Kidney (tissue), 14 donors: Measurements from ENCODE around the gene HK2. TPM values are rescaled to one million over a fixed set of nuclear protein-coding genes. Genes with fewer than 3 reads are reported as not detected.

Experiments
- DNase-seq, 5 donors: peaks; one replicate each; pipeline ENCODE4 v3.0.0-alpha.2; 2013 to 2020
- FAIRE-seq: peaks from 2 replicates; lab custom pipeline; 2012; peaks lifted over from hg19 to GRCh38; lab: Jason Lieb, UNC
- H3K27ac ChIP-seq, 2 donors: one replicate each; pipeline ENCODE4 v1.7.0; 2013; ENCODE audit warnings: low read depth in 2 of 2, low read length in 2 of 2, inconsistent platforms in 1 of 2
- H3K27me3 ChIP-seq: one replicate; pipeline ENCODE4 v1.7.1; 2013; ENCODE audit warnings: low read length, inconsistent platforms; ENCODE audit not compliant: control insufficient read depth, insufficient read depth
- H3K36me3 ChIP-seq, 3 donors: one replicate each; pipeline versions ENCODE4 v1.7.0 to v1.7.1; 2013; ENCODE audit warnings: low read length in 3 of 3, control low read depth in 1 of 3, inconsistent platforms in 1 of 3; ENCODE audit not compliant: insufficient read depth in 3 of 3, control insufficient read depth in 2 of 3
- H3K4me1 ChIP-seq, 3 donors: one replicate each; pipeline versions ENCODE4 v1.7.0 to v1.7.1; 2013; ENCODE audit warnings: low read length in 3 of 3, inconsistent platforms in 1 of 3, low read depth in 1 of 3; ENCODE audit not compliant: control insufficient read depth in 2 of 3, insufficient read depth in 2 of 3
- H3K4me3 ChIP-seq, 3 donors: one replicate each; pipeline versions ENCODE4 v1.7.0 to v1.8.1; 2013; ENCODE audit warnings: low read length in 3 of 3, control low read depth in 1 of 3, inconsistent platforms in 1 of 3
- H3K9ac ChIP-seq, 3 donors: one replicate each; pipeline versions ENCODE4 v1.7.0 to v1.7.1; 2013; ENCODE audit warnings: low read length in 3 of 3, control low read depth in 1 of 3, inconsistent platforms in 1 of 3
- H3K9me3 ChIP-seq, 3 donors: one replicate each; pipeline versions ENCODE4 v1.7.0 to v1.7.1; 2013; ENCODE audit warnings: low read length in 3 of 3, control low read depth in 1 of 3, inconsistent platforms in 1 of 3; ENCODE audit not compliant: control insufficient read depth in 2 of 3, insufficient read depth in 1 of 3
- CTCF ChIP-seq: IDR thresholded peaks from 3 replicates; pipeline ENCODE4 v1.5.1; 2012; ENCODE audit warnings: mild to moderate bottlenecking, moderate library complexity, borderline replicate concordance; ENCODE audit not compliant: insufficient read depth; ENCODE audit errors: extremely low read depth
- intact Hi-C: fragments of 100-400 bp; cut with DNase I; formaldehyde crosslinking; loops from one replicate; pipeline ENCODE4 v1.11.1; 2022
- polyA plus RNA-seq: library from polyadenylated mRNA; stranded (reverse); fragments of 350-450 nt; fragmentation: Illumina TruSeq; extraction: RNeasy Lipid Tissue Mini Kit (QIAGEN cat#74804); gene quantifications from one replicate; pipeline ENCODE4 v1.2.3, GENCODE V29; 2014; ENCODE audit warnings: low read depth, low replicate concordance; ENCODE audit not compliant: insufficient read depth
- total RNA-seq: library from RNA; stranded (reverse); fragmentation: NEBNext Ultra II Directional; extraction: Animal tissue kit (Norgen Biotek cat#: 25700); gene quantifications from one replicate; pipeline ENCODE4 v1.2.1, GENCODE V29; 2021
- donor health status: control.
- donor health status: control.
- donor health status: control.
- donor health status: control.
- donor health status: control.
- donor health status: DM: yes; HTN: yes; CAD: no.
- donor health status: Normal renal cell carcinoma (clear cell type).

The HK2 gene
- total and polyA plus RNA-seq, 2 donors from 2014 or later = 0.47 to 8.6 TPM

- no peaks in the 10 kb centered on the region for H3K27me3 ChIP-seq
- intact Hi-C loops = no loop called here
- peak overlapping the region; percentile 10 to 45 (median 37) for H3K4me3 ChIP-seq
- FAIRE-seq = no peak
- H3K9me3 ChIP-seq = no peaks in the 10 kb centered on the region
- peaks cover 0 to 10% (median 0%) of the 10 kb centered on the region in 3 donors for H3K4me1 ChIP-seq
- no peaks in the 10 kb centered on the region for H3K36me3 ChIP-seq
- peak overlapping the region in 1 of 3 donors; percentile 9 for H3K9ac ChIP-seq
- H3K27ac ChIP-seq = no peak overlapping the region
- peak in 2 of 5 donors; percentile 62 to 72 for DNase-seq
- TF ChIP-seq CTCF = peak; percentile 46
These were observed 2.1 kb downstream of the HK2 start for GRCh38 chr2:74835831-74836674.

DNA sequence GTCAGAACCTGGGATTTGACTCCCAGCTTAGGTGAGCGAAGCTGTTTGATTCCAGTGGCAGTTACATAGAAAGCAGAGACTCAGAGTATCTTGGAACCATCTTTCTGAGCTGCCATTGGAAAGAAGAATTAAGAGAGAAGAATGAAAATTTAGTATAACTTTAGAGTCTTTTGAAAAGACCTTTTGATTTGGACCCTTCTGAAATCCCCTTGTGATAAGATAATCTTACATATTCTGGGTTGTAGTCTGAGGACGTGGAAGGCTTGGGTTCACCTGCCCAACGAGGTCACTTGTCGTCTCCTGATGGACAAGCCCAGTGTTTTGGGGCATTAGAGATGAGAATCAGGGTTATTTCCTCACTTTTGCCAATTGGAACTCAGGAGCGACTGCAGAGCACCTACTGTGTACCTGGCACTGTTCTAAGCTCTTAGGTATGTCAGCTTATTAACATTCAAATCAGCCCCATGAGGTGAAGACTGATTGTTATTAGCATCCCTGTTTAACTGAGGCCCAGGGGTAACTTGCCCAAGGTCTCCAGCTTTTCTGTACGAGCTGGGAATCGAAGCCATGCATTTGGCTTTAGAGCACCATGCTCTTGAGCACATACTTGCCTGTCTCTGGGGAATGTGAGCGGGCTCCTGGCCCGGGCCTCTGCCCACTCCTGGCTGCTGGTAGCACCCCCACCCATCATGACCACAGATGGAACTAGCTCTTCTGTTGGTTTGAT, 2.9 kb downstream of the HK2 start:
- Histone ChIP-seq H3K4me1 (peaks cover 0 to 10% (median 0%) of the 10 kb centered on the region in 3 donors), H3K27me3 (no peaks in the 10 kb centered on the region), H3K4me3 (no peak overlapping the region), H3K36me3 (no peaks in the 10 kb centered on the region), H3K9me3 (no peaks in the 10 kb centered on the region), H3K9ac (no peak overlapping the region), H3K27ac (no peak overlapping the region)
- FAIRE-seq = no peak
- no peak for TF ChIP-seq CTCF
- intact Hi-C loops = no loop called here
- DNase-seq = no peak

DNA sequence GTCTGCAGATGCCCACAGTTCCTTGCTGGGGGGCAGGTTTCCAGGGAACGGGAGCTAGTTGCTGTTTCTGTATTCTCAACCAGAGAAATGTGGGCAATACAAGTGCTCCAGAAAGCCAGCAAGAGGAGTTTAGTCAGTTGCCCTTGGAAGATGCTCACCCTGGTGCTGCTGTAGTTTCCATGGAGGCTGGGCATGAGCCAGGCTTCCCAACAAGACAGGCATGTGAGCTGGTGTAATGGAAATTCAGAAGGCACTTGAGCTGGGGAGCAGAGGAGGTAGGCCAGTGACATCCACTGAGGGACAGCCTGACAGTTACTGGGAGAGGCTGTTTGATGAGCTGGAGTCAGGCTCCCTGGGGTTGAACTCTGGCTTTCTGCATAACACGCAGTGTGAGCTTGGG, 7.7 kb downstream of the HK2 start:
- intact Hi-C loops = no loop called here
- no peak for TF ChIP-seq CTCF
- Histone ChIP-seq H3K36me3 (no peaks in the 10 kb centered on the region), H3K4me1 (peaks cover 0 to 9% (median 0%) of the 10 kb centered on the region in 3 donors), H3K9ac (no peak overlapping the region), H3K4me3 (no peak overlapping the region), H3K9me3 (no peaks in the 10 kb centered on the region), H3K27ac (no peak overlapping the region), H3K27me3 (no peaks in the 10 kb centered on the region)
- DNase-seq = no peak
- no peak for FAIRE-seq
